AG04450 (cell line): ENCODE data around the gene CTPS2. TPM values are rescaled to one million over a fixed set of nuclear protein-coding genes. Genes with fewer than 3 reads are reported as not detected.

Source experiments
- CTCF ChIA-PET: fragments of 300-600, 350-600 bp; formaldehyde crosslinking; extraction: SDS; loops from one replicate; lab custom pipeline; 2022; ENCODE audit warnings: antibody characterized with exemption, inconsistent platforms; lab: Charles Lee
- POLR2A ChIA-PET: fragments of 350-600 bp; formaldehyde crosslinking; extraction: SDS; loops from one replicate; lab custom pipeline; 2021; ENCODE audit warnings: antibody characterized with exemption, inconsistent platforms; lab: Yijun Ruan, JAX
- DNase-seq: peaks from one replicate; pipeline ENCODE4 v3.0.0-alpha.2; 2011; ENCODE audit warnings: low read depth, low spot score
- H3K27ac ChIP-seq: one replicate; pipeline ENCODE4 v1.5.1; 2012; ENCODE audit warnings: low read depth, low read length, control low read depth
- H3K27me3 ChIP-seq: one replicate; pipeline ENCODE4 v1.6.0; 2012; ENCODE audit warnings: low read length; ENCODE audit not compliant: control insufficient read depth, insufficient read depth
- H3K4me3 ChIP-seq: 2 replicates; pipeline ENCODE4 v1.5.1; 2011; ENCODE audit warnings: mild to moderate bottlenecking, low read depth, low read length, control low read depth
- H3K9me3 ChIP-seq: 2 replicates; pipeline ENCODE4 v1.5.1; 2012; ENCODE audit warnings: low read length; ENCODE audit not compliant: control insufficient read depth, insufficient read depth
- CTCF ChIP-seq: IDR thresholded peaks from 2 replicates; pipeline ENCODE4 v1.5.1; 2011; ENCODE audit warnings: low read depth, low read length, control low read depth, inconsistent platforms
- polyA plus RNA-seq: library from polyadenylated mRNA; depleted of rRNA; stranded (reverse); fragments of >200 nt; gene quantifications from 2 replicates; pipeline ENCODE4 v1.2.3, GENCODE V29; 2011

CTPS2 gene
- polyA plus RNA-seq, 1 experiment = 11.7 TPM

GRCh38 chrX:16638533-16638932, 73.9 kb downstream of the CTPS2 start:
- Histone ChIP-seq H3K27ac (no peak overlapping the region), H3K27me3 (no peaks in the 10 kb centered on the region), H3K4me3 (no peak overlapping the region), H3K9me3 (no peaks in the 10 kb centered on the region; the same call in 1 of the 2 replicates)
- POLR2A ChIA-PET = no interaction called here
- CTCF ChIA-PET = no interaction called here
- TF ChIP-seq CTCF = no peak
- no peak for DNase-seq

GRCh38 chrX:16635596-16635995, 76.9 kb downstream of the CTPS2 start:
- ChIA-PET CTCF (no interaction called here), POLR2A (no interaction called here)
- DNase-seq = no peak
- no peaks in the 10 kb centered on the region; the same call in 1 of the 2 replicates for H3K9me3 ChIP-seq
- H3K27ac ChIP-seq = no peak overlapping the region
- H3K27me3 ChIP-seq = no peaks in the 10 kb centered on the region
- no peak overlapping the region for H3K4me3 ChIP-seq
- TF ChIP-seq CTCF = no peak

GRCh38 chrX:16635040-16635439, 77.4 kb downstream of the CTPS2 start:
- DNase-seq = no peak
- no peak overlapping the region for H3K27ac ChIP-seq
- CTCF ChIA-PET = no interaction called here
- no peak for TF ChIP-seq CTCF
- POLR2A ChIA-PET = no interaction called here
- no peaks in the 10 kb centered on the region; the same call in 1 of the 2 replicates for H3K9me3 ChIP-seq
- H3K27me3 ChIP-seq = no peaks in the 10 kb centered on the region
- H3K4me3 ChIP-seq = no peak overlapping the region

GRCh38 chrX:16633754-16634153, 78.7 kb downstream of the CTPS2 start:
- Histone ChIP-seq H3K27me3 (no peaks in the 10 kb centered on the region), H3K9me3 (no peaks in the 10 kb centered on the region; the same call in 1 of the 2 replicates), H3K27ac (no peak overlapping the region), H3K4me3 (no peak overlapping the region)
- ChIA-PET CTCF (interaction anchor here (0.6 kb wide), 1 partner anchor 510 kb away, joined by 3 read pairs; the partner anchor contains the start of gene GRPR), POLR2A (no interaction called here)
- no peak for TF ChIP-seq CTCF
- DNase-seq = no peak

- POLR2A ChIA-PET = no interaction called here
- H3K27ac ChIP-seq = no peak overlapping the region
- H3K9me3 ChIP-seq = no peaks in the 10 kb centered on the region
- no peaks in the 10 kb centered on the region for H3K27me3 ChIP-seq
- TF ChIP-seq CTCF = no peak
- no peak overlapping the region for H3K4me3 ChIP-seq
- no peak for DNase-seq
- CTCF ChIA-PET = interaction anchor here (1.3 kb wide), 1 partner anchor 193 kb away, joined by 3 read pairs; no protein-coding TSS in a partner anchor
Observed at GRCh38 chrX:16629909-16630308, 82.6 kb downstream of the CTPS2 start.
